DOHH2 (cell line): ENCODE data around the gene CENPP.

Experiments used
- EZH2phosphoT487 ChIP-seq: fragments of 200-600 bp; sonication (generic); IDR thresholded peaks from 2 replicates; pipeline ENCODE4 v1.6.1; 2017; ENCODE audit warnings: borderline replicate concordance, mild to moderate bottlenecking, antibody characterized with exemption, low read length, moderate library complexity, mixed read lengths
- TF ChIP-seq, protein P1 (sequence below): fragments of 200-600 bp; sonication (generic); IDR thresholded peaks from one replicate; pipeline ENCODE4 v1.5.1; 2014; ENCODE audit warnings: antibody characterized with exemption, mild to moderate bottlenecking, low read depth, low read length; ENCODE audit not compliant: poor library complexity, severe bottlenecking

DNA sequence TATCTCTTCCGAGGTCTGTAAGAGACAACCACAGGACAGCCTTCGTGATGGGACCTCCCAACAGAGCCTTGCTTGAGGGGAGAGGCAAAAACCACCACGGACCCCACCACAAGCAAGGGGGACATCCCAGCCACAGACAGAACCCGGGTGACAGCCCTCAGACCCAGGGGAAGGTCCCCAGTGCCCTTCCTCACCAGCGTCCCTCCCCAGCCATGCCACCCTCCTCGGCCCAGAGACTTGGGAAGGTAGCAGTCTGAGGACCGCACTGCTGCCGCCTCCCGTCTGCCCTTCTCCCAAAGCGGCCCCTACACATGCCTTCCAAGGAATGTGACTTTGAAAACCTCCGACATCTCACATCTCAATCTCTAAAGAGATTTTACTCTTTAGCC lies 330.8 kb downstream of the CENPP start:
- TF ChIP-seq, protein P1, sequence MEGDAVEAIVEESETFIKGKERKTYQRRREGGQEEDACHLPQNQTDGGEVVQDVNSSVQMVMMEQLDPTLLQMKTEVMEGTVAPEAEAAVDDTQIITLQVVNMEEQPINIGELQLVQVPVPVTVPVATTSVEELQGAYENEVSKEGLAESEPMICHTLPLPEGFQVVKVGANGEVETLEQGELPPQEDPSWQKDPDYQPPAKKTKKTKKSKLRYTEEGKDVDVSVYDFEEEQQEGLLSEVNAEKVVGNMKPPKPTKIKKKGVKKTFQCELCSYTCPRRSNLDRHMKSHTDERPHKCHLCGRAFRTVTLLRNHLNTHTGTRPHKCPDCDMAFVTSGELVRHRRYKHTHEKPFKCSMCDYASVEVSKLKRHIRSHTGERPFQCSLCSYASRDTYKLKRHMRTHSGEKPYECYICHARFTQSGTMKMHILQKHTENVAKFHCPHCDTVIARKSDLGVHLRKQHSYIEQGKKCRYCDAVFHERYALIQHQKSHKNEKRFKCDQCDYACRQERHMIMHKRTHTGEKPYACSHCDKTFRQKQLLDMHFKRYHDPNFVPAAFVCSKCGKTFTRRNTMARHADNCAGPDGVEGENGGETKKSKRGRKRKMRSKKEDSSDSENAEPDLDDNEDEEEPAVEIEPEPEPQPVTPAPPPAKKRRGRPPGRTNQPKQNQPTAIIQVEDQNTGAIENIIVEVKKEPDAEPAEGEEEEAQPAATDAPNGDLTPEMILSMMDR = no peak
- TF ChIP-seq EZH2phosphoT487 = no peak
